PC-3 (cell line): ENCODE measurements around the gene C6orf47.

Source experiments
- EZH2 ChIP-seq: fragments of 300-600 bp; sonication (generic); IDR thresholded peaks from one replicate; pipeline ENCODE4 v1.6.1; 2017; ENCODE audit warnings: antibody characterized with exemption, mild to moderate bottlenecking, low read length; ENCODE audit not compliant: unreplicated experiment
- TF ChIP-seq, protein P1 (sequence below): fragments of 300-600 bp; sonication (generic); conservative IDR thresholded peaks from 2 replicates; pipeline ENCODE4 v1.5.1; 2017; ENCODE audit warnings: antibody characterized with exemption, low read depth, mild to moderate bottlenecking, low read length

DNA sequence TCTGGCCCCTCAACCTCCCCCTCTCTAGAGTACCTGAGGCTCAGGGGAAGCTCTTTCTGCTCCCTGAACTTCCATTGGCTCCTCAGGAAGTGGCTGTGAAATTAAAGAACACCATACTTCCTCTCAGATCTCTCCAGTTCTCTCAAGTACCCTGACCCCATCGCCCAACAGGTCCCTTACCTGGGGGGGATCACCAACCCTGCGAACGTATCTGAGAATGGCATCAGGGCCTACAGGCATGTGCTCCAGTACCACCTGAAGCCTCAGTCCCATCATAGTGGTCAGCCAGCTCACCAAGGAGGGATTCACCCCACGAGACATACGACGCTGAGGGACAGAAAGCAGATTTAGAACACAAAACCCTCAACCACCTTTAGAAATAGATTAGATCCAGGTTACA is 20.0 kb downstream of the C6orf47 start:
- TF ChIP-seq, protein P1, sequence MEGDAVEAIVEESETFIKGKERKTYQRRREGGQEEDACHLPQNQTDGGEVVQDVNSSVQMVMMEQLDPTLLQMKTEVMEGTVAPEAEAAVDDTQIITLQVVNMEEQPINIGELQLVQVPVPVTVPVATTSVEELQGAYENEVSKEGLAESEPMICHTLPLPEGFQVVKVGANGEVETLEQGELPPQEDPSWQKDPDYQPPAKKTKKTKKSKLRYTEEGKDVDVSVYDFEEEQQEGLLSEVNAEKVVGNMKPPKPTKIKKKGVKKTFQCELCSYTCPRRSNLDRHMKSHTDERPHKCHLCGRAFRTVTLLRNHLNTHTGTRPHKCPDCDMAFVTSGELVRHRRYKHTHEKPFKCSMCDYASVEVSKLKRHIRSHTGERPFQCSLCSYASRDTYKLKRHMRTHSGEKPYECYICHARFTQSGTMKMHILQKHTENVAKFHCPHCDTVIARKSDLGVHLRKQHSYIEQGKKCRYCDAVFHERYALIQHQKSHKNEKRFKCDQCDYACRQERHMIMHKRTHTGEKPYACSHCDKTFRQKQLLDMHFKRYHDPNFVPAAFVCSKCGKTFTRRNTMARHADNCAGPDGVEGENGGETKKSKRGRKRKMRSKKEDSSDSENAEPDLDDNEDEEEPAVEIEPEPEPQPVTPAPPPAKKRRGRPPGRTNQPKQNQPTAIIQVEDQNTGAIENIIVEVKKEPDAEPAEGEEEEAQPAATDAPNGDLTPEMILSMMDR: no peak
- no peak for TF ChIP-seq EZH2
